HCT116 (cell line): ENCODE data around the gene RAB8B. TPM values are rescaled to one million over a fixed set of nuclear protein-coding genes. Genes with fewer than 3 reads are reported as not detected.

Experiments
- ATAC-seq: fragments of 200-7000 bp; cut with Tn5 transposase; 2 replicates; pipeline ENCODE4 v1.9.1; 2020; ENCODE audit warnings: mild to moderate bottlenecking, moderate library complexity
- BruUV-seq: library from RNA; stranded (reverse); fragments of 400-500 nt; replicated peaks from 2 replicates; lab custom pipeline; 2021; lab: Mats Ljungman, UMichigan
- CTCF ChIA-PET: fragments of 300-600 bp; sonication (Branson Sonifier 250); formaldehyde crosslinking; loops from one replicate; lab custom pipeline; 2021; ENCODE audit warnings: antibody characterized with exemption; lab: Charles Lee
- POLR2A ChIA-PET: fragments of 300-600, 350-600 bp; sonication (Branson Sonifier 250); formaldehyde crosslinking; loops from one replicate; lab custom pipeline; 2021; ENCODE audit warnings: antibody characterized with exemption; lab: Charles Lee
- RAD21 ChIA-PET, 2 experiments: fragments of 300-600 bp; sonication (Branson Sonifier 250); formaldehyde crosslinking; loops; one replicate each; lab custom pipeline; 2023; ENCODE audit warnings: low total read pairs in 2 of 2; ENCODE audit not compliant: uncharacterized antibody in 2 of 2, unreplicated experiment in 2 of 2, low non-redundant PET in 1 of 2; lab: Charles Lee
- DNase-seq: peaks from one replicate; pipeline ENCODE4 v3.0.0-alpha.2; 2010; ENCODE audit warnings: low read depth, low spot score
- H2AFZ ChIP-seq: fragments of 200-600 bp; shearing (Covaris generic), sonication (generic); 2 replicates; pipeline ENCODE4 v1.6.1; 2017; ENCODE audit warnings: low read depth, mixed run types, mixed read lengths, antibody characterized with exemption, low read length; ENCODE audit not compliant: poor library complexity, severe bottlenecking
- H3K27ac ChIP-seq: 2 replicates; pipeline ENCODE4 v1.5.1; 2012; ENCODE audit warnings: low read depth, low read length
- H3K27me3 ChIP-seq: fragments of 200-600 bp; sonication (generic); 2 replicates; pipeline ENCODE4 v1.6.1; 2016; ENCODE audit warnings: mixed run types, low read length, mixed read lengths; ENCODE audit not compliant: insufficient read depth
- H3K36me3 ChIP-seq, 2 experiments: fragments of 200-500 bp in 1 of 2; fragments of 200-600 bp in 1 of 2; sonication (Bioruptor generic) in 1 of 2; sonication (generic) in 1 of 2; 2 replicates each; pipeline versions ENCODE4 v1.5.1 to v1.6.1; 2014 to 2016; ENCODE audit warnings: low read length in 2 of 2, inconsistent platforms in 1 of 2, mixed read lengths in 1 of 2, mixed run types in 1 of 2; ENCODE audit not compliant: insufficient read depth in 2 of 2, control insufficient read depth in 1 of 2
- H3K4me1 ChIP-seq, 2 experiments: fragments of 200-600 bp in 1 of 2; sonication (generic) in 1 of 2; 2 replicates each; pipeline versions ENCODE4 v1.5.1 to v1.6.1; 2012 to 2017; ENCODE audit warnings: low read length in 2 of 2, inconsistent platforms in 1 of 2, mild to moderate bottlenecking in 1 of 2, mixed read lengths in 1 of 2, mixed run types in 1 of 2, moderate library complexity in 1 of 2; ENCODE audit not compliant: insufficient read depth in 2 of 2, control insufficient read depth in 1 of 2
- H3K4me2 ChIP-seq: fragments of 200-600 bp; sonication (generic); 2 replicates; pipeline ENCODE4 v1.6.1; 2017; ENCODE audit warnings: mixed run types, low read length, mixed read lengths
- H3K4me3 ChIP-seq, 2 experiments: fragments of 200-600 bp in 1 of 2; sonication (generic) in 1 of 2; replicated peaks in 1 of 2; 2 replicates each; pipeline ENCODE4 v1.5.1; 2011 to 2016; ENCODE audit warnings: low read length in 2 of 2, control low read depth in 1 of 2, low read depth in 1 of 2, mild to moderate bottlenecking in 1 of 2, mixed read lengths in 1 of 2, mixed run types in 1 of 2
- H3K79me2 ChIP-seq: fragments of 200-600 bp; sonication (generic); 2 replicates; pipeline ENCODE4 v1.6.1; 2017; ENCODE audit warnings: mild to moderate bottlenecking, mixed run types, low read length, moderate library complexity, mixed read lengths; ENCODE audit not compliant: insufficient read depth
- H3K9ac ChIP-seq: fragments of 200-600 bp; sonication (generic); 2 replicates; pipeline ENCODE4 v1.6.1; 2016; ENCODE audit warnings: low read length, mixed read lengths
- H3K9me2 ChIP-seq: fragments of 200-600 bp; sonication (generic), shearing (Covaris generic); 2 replicates; pipeline ENCODE4 v1.6.1; 2017; ENCODE audit warnings: mixed run types, mild to moderate bottlenecking, moderate library complexity; ENCODE audit not compliant: insufficient read depth
- H3K9me3 ChIP-seq, 2 experiments: fragments of 200-500 bp in 1 of 2; fragments of 200-600 bp in 1 of 2; sonication (Bioruptor generic) in 1 of 2; sonication (generic) in 1 of 2; 2 replicates each; pipeline ENCODE4 v1.6.1; 2014 to 2017; ENCODE audit warnings: low read length in 2 of 2, mixed read lengths in 2 of 2, inconsistent platforms in 1 of 2, low read depth in 1 of 2, mild to moderate bottlenecking in 1 of 2, mixed run types in 1 of 2, moderate library complexity in 1 of 2; ENCODE audit not compliant: control insufficient read depth in 1 of 2, insufficient read depth in 1 of 2
- H4K20me1 ChIP-seq: fragments of 200-600 bp; sonication (generic), shearing (Covaris generic); 2 replicates; pipeline ENCODE4 v1.6.1; 2017; ENCODE audit warnings: mixed run types, mild to moderate bottlenecking, moderate library complexity; ENCODE audit not compliant: insufficient read depth
- CEBPB ChIP-seq: IDR thresholded peaks from 2 replicates; pipeline ENCODE4 v1.6.1; 2012; ENCODE audit warnings: low read depth
- EGR1 ChIP-seq: IDR thresholded peaks from 2 replicates; pipeline ENCODE4 v1.6.1; 2012; ENCODE audit warnings: low read depth
- EZH2 ChIP-seq: fragments of 200-600 bp; sonication (generic); IDR thresholded peaks from 2 replicates; pipeline ENCODE4 v1.6.1; 2017; ENCODE audit warnings: antibody characterized with exemption, mixed run types
- EZH2phosphoT487 ChIP-seq: fragments of 200-600 bp; IDR thresholded peaks from 2 replicates; pipeline ENCODE4 v1.6.1; 2018; ENCODE audit warnings: antibody characterized with exemption, borderline replicate concordance
- FOSL1 ChIP-seq: IDR thresholded peaks from 2 replicates; pipeline ENCODE4 v1.6.1; 2012; ENCODE audit warnings: low read depth
- JUND ChIP-seq: IDR thresholded peaks from 2 replicates; pipeline ENCODE4 v1.6.1; 2012
- MAX ChIP-seq: IDR thresholded peaks from 2 replicates; pipeline ENCODE4 v1.6.1; 2012
- RAD21 ChIP-seq: IDR thresholded peaks from 2 replicates; pipeline ENCODE4 v1.6.1; 2012; ENCODE audit warnings: low read depth, mild to moderate bottlenecking
- REST ChIP-seq: IDR thresholded peaks from 2 replicates; pipeline ENCODE4 v1.6.1; 2012; ENCODE audit warnings: low read depth
- TCF7L2 ChIP-seq: IDR thresholded peaks from 2 replicates; pipeline ENCODE4 v1.7.0; 2011; ENCODE audit warnings: borderline replicate concordance, inconsistent platforms; ENCODE audit not compliant: insufficient read depth, insufficient read length; ENCODE audit errors: extremely low read depth
- ZBTB33 ChIP-seq: IDR thresholded peaks from 2 replicates; pipeline ENCODE4 v1.6.1; 2011; ENCODE audit warnings: mild to moderate bottlenecking, low read length, moderate library complexity; ENCODE audit not compliant: insufficient replicate concordance; ENCODE audit errors: extremely low read depth
- intact Hi-C: fragments of 100-400 bp; cut with micrococcal nuclease; formaldehyde crosslinking; loops from 2 replicates; pipeline ENCODE4 v1.10.0; 2022
- total RNA-seq: library from RNA; stranded (reverse); gene quantifications from one replicate; pipeline ENCODE4 v1.2.1, GENCODE V29; 2021; ENCODE audit not compliant: unreplicated experiment

RAB8B gene
- total RNA-seq, 1 experiment from 2014 or later: 19.4 TPM

GRCh38 chr15:63211549-63211948 lies 22.1 kb downstream of the RAB8B start (continued):
- TF ChIP-seq MAX: no peak
- TF ChIP-seq RAD21: no peak

GRCh38 chr15:63212050-63213004 lies 22.9 kb downstream of the RAB8B start:
- intact Hi-C loops: no loop called here
- BruUV-seq: no TSS peak
- POLR2A ChIA-PET: no interaction called here
- ATAC-seq (no peak), DNase-seq (no peak)
- no peak for TF ChIP-seq MAX
- TF ChIP-seq FOSL1: no peak
- TF ChIP-seq TCF7L2: no peak
- no peak for TF ChIP-seq CEBPB
- no peak for TF ChIP-seq EZH2
- no peak for TF ChIP-seq ZBTB33
- no peak for TF ChIP-seq EGR1
- TF ChIP-seq EZH2phosphoT487: no peak
- no peak for TF ChIP-seq REST
- TF ChIP-seq JUND: no peak
- CTCF ChIA-PET: no interaction called here
- no peak overlapping the region for H3K27ac ChIP-seq
- H3K9me2 ChIP-seq: no peaks in the 10 kb centered on the region
- no peak overlapping the region for H3K4me3 ChIP-seq
- no peaks in the 10 kb centered on the region for H3K36me3 ChIP-seq
- no peak overlapping the region for H2AFZ ChIP-seq
- H3K79me2 ChIP-seq: no peaks in the 10 kb centered on the region
- no peaks in the 10 kb centered on the region for H3K27me3 ChIP-seq
- H3K4me2 ChIP-seq: no peak overlapping the region
- no peaks in the 10 kb centered on the region for H3K4me1 ChIP-seq
- H3K9me3 ChIP-seq: no peaks in the 10 kb centered on the region
- H4K20me1 ChIP-seq: no peaks in the 10 kb centered on the region
- H3K9ac ChIP-seq: no peak overlapping the region
- RAD21 ChIA-PET: no interaction called here
